ENCODE data around the gene UQCRFS1.

The UQCRFS1 gene

GRCh38 chr19:29171525-29171924, 41.4 kb downstream of the UQCRFS1 start:
- H3K9me3 Mint-ChIP-seq: peaks cover 56% of the 10 kb centered on the region

DNA sequence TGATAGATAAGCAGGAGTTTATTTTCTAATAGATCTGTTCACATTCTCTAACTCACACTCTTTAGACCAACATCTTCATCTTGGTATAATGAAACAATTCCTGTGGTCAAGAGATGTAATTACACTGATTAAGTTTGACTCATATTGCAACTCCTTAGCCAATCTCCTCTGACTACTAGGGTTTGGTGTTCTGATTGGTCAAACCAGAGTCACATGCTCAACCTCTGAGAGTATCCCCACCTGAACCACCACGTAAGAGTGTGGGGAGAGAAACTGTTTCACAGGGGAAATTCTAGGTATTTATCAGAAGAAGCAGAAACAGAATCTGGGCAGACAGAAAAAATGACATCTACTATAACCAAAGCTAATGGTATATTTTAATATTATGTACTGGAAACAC, 42.4 kb downstream of the UQCRFS1 start:
- Mint-ChIP-seq H3K4me3 (no peak overlapping the region), H3K4me1 (ENCODE audit: low read depth) (no peaks in the 10 kb centered on the region), H3K36me3 (ENCODE audit: low read depth) (no peaks in the 10 kb centered on the region), H3K27ac (no peak overlapping the region), H3K27me3 (no peaks in the 10 kb centered on the region), H3K9me3 (peaks cover 46% of the 10 kb centered on the region)
- intact Hi-C loops (cut with micrococcal nuclease): no loop called here

More at GRCh38 chr19:29171525-29171924, 41.4 kb downstream of the UQCRFS1 start:
- Mint-ChIP-seq H3K4me3 (no peak overlapping the region), H3K27ac (no peak overlapping the region), H3K4me1 (ENCODE audit: low read depth) (no peaks in the 10 kb centered on the region), H3K36me3 (ENCODE audit: low read depth) (no peaks in the 10 kb centered on the region), H3K27me3 (no peaks in the 10 kb centered on the region)
- intact Hi-C loops (cut with micrococcal nuclease): no loop called here

GRCh38 chr19:29162694-29163093, 50.3 kb downstream of the UQCRFS1 start:
- intact Hi-C loops (cut with micrococcal nuclease): no loop called here
- Mint-ChIP-seq H3K36me3 (ENCODE audit: low read depth) (no peaks in the 10 kb centered on the region), H3K4me1 (ENCODE audit: low read depth) (no peaks in the 10 kb centered on the region), H3K4me3 (no peak overlapping the region), H3K27me3 (no peaks in the 10 kb centered on the region), H3K27ac (no peak overlapping the region), H3K9me3 (peaks cover 21% of the 10 kb centered on the region)

DNA sequence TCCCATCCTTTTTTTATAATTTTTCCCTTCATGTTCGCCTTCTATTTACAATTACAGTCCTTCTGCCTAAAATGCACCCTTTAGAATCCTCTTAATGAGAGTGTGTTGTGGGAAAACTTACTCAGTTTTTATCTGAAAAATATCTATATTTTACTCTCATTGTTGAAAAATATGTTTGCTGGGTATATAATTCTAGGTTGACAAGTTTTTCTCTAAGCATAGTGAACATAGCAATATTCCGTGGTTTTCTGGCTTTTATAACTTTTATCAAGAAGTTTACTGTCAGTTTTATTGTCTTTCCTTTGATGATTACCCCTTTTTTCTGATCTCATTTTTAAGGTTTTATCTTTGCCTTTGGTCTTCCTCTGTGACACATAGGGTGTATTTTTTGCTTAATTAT, 57.3 kb downstream of the UQCRFS1 start:
- intact Hi-C loops (cut with micrococcal nuclease): no loop called here
- H3K27ac Mint-ChIP-seq: no peak overlapping the region
- H3K4me3 Mint-ChIP-seq: no peak overlapping the region
- no peaks in the 10 kb centered on the region for H3K27me3 Mint-ChIP-seq
- H3K36me3 Mint-ChIP-seq (ENCODE audit: low read depth): no peaks in the 10 kb centered on the region
- H3K9me3 Mint-ChIP-seq: peaks cover 77% of the 10 kb centered on the region
- no peaks in the 10 kb centered on the region for H3K4me1 Mint-ChIP-seq (ENCODE audit: low read depth)

Measured in dendritic cell treated with granulocyte-macrophage colony-stimulating factor and Interleukin-4, amounts not matched to agents 40 ng/mL and 50 ng/mL, for 4 days (primary cell).